Astrocyte (in vitro differentiated cells and primary cell): ENCODE results near the gene PRPH.

ENCODE experiments used
- CTCF ChIP-seq: IDR thresholded peaks from 2 replicates; pipeline ENCODE4 v1.5.1; 2011; ENCODE audit warnings: low read depth, mild to moderate bottlenecking, inconsistent platforms, low read length, moderate library complexity; ENCODE audit not compliant: insufficient read depth
- EZH2 ChIP-seq: IDR thresholded peaks from 2 replicates; pipeline ENCODE4 v1.6.1; 2012; ENCODE audit warnings: mild to moderate bottlenecking, low read length, inconsistent platforms; ENCODE audit not compliant: insufficient read depth

- no peak for TF ChIP-seq CTCF
- TF ChIP-seq EZH2, result no peak
Measured at GRCh38 chr12:49253033-49253623, 41.8 kb upstream of the PRPH start.
